Tibial artery (tissue), 4 donors: Measurements from ENCODE around the gene DCAF4.
A peak's percentile ranks its signal among the peaks of the same experiment; 100 is the strongest.

Experiments
- DNase-seq, 2 donors: peaks; one replicate each; pipeline ENCODE4 v3.0.0-alpha.2; 2019
- H3K27ac ChIP-seq, 2 donors: fragments of 200-600 bp; sonication (generic) in 1 of 2; 1 replicate in 1 of 2; 2 replicates in 1 of 2; pipeline ENCODE4 v1.5.1; 2018 to 2019; ENCODE audit warnings: mild to moderate bottlenecking in 1 of 2
- H3K27me3 ChIP-seq, 2 donors: fragments of 200-600 bp; sonication (generic) in 1 of 2; one replicate each; pipeline versions ENCODE4 v1.5.1 to v1.6.0; 2016 to 2019
- H3K36me3 ChIP-seq, 3 donors: fragments of 200-600 bp; sonication (generic) in 2 of 3; one replicate each; pipeline ENCODE4 v1.5.1; 2016 to 2019; ENCODE audit warnings: mild to moderate bottlenecking in 2 of 3
- H3K4me1 ChIP-seq, 4 donors: fragments of 200-600 bp; sonication (generic) in 2 of 4; 1 replicate in 3 of 4; 2 replicates in 1 of 4; pipeline ENCODE4 v1.5.1; 2016 to 2019
- H3K4me3 ChIP-seq, 2 donors: fragments of 200-600 bp; sonication (generic) in 1 of 2; 1 replicate in 1 of 2; 2 replicates in 1 of 2; pipeline ENCODE4 v1.5.1; 2018 to 2019; ENCODE audit warnings: mild to moderate bottlenecking in 2 of 2
- H3K9me3 ChIP-seq, 3 donors: fragments of 200-600 bp; sonication (generic) in 1 of 3; one replicate each; pipeline ENCODE4 v1.5.1; 2016 to 2019
- CTCF ChIP-seq, 2 experiments: fragments of 200-600 bp in 1 of 2; fragments of 450-650 bp in 1 of 2; IDR thresholded peaks; one replicate each; pipeline ENCODE4 v1.5.1; 2017 to 2019; ENCODE audit warnings: antibody characterized with exemption in 2 of 2, mild to moderate bottlenecking in 1 of 2, moderate library complexity in 1 of 2
- intact Hi-C: fragments of 100-400 bp; cut with DNase I; formaldehyde crosslinking; loops from one replicate; pipeline ENCODE4 v1.15.0; 2023; ENCODE audit warnings: low total_unique reads

The DCAF4 gene

GRCh38 chr14:72884386-72884785 is 41.9 kb upstream of the DCAF4 start:
- no peaks in the 10 kb centered on the region for H3K9me3 ChIP-seq
- no peak overlapping the region for H3K4me3 ChIP-seq
- H3K27me3 ChIP-seq, result no peaks in the 10 kb centered on the region
- no peaks in the 10 kb centered on the region for H3K36me3 ChIP-seq
- DNase-seq, result no peak
- no peaks in the 10 kb centered on the region for H3K4me1 ChIP-seq
- no peak overlapping the region for H3K27ac ChIP-seq
- TF ChIP-seq CTCF (IDR thresholded peaks at IDR 0.05), result no peak
- intact Hi-C loops, result no loop called here

- intact Hi-C loops, result no loop called here
- Histone ChIP-seq H3K36me3 (no peaks in the 10 kb centered on the region), H3K27me3 (no peaks in the 10 kb centered on the region), H3K4me3 (no peak overlapping the region), H3K9me3 (no peaks in the 10 kb centered on the region), H3K4me1 (peaks cover 0 to 9% (median 7%) of the 10 kb centered on the region in 4 donors), H3K27ac (no peak overlapping the region)
- no peak for TF ChIP-seq CTCF (IDR thresholded peaks at IDR 0.05)
- DNase-seq, result no peak
Measured at GRCh38 chr14:72887514-72887913, 38.8 kb upstream of the DCAF4 start.

DNA sequence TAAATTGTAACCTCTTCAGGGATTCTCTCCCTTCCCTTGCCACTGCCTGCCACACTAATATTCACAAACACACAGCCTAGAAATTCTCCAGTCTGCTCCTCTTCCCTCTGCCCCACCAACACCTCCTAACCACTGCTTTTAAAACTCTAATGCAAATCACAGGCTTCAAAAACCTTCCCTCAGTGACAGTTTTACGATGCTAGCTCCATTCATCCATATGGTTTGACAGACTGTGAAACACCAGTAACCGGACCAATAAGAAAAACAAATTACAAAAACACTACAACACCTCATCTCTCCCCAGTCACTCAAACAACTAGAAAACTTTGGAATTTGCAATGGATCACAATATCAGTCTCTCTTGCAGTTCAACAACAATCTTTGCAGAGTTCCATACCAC is 38.1 kb upstream of the DCAF4 start:
- Histone ChIP-seq H3K27ac (no peak overlapping the region), H3K27me3 (no peaks in the 10 kb centered on the region), H3K4me3 (no peak overlapping the region), H3K4me1 (peaks cover 0 to 14% (median 9%) of the 10 kb centered on the region in 4 donors), H3K9me3 (no peaks in the 10 kb centered on the region), H3K36me3 (no peaks in the 10 kb centered on the region)
- DNase-seq, result no peak
- intact Hi-C loops, result no loop called here
- no peak for TF ChIP-seq CTCF (IDR thresholded peaks at IDR 0.05)

- Histone ChIP-seq H3K4me1 (peaks cover 0 to 14% (median 9%) of the 10 kb centered on the region in 4 donors), H3K4me3 (no peak overlapping the region), H3K27me3 (no peaks in the 10 kb centered on the region)
Measured at GRCh38 chr14:72888636-72889201, 37.5 kb upstream of the DCAF4 start.

DNA sequence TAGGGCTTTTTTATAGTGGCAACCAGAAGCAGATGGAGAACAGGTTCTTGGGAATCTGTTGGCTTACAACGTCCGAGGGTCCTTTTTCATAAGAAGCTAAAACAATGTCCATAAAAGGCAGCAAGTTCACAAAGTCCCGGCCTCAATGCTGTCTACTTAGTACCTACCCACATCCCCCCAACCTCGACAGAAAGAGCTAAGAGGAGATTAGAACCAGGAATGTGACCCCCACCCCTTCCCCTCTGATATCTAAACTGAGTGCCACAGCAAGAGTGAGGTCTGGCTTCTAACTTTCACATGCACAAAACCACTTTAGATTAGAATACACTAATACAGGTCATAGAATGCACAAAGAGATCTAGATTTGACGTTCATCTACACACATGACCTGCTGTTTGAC is 36.9 kb upstream of the DCAF4 start:
- intact Hi-C loops, result no loop called here
- Histone ChIP-seq H3K27me3 (no peaks in the 10 kb centered on the region), H3K4me1 (peaks cover 0 to 14% (median 9%) of the 10 kb centered on the region in 4 donors), H3K36me3 (no peaks in the 10 kb centered on the region), H3K27ac (no peak overlapping the region), H3K9me3 (no peaks in the 10 kb centered on the region), H3K4me3 (no peak overlapping the region)
- TF ChIP-seq CTCF (IDR thresholded peaks at IDR 0.05), result no peak
- no peak for DNase-seq

More at GRCh38 chr14:72888636-72889201, 37.5 kb upstream of the DCAF4 start:
- Histone ChIP-seq H3K27ac (no peak overlapping the region), H3K36me3 (no peaks in the 10 kb centered on the region), H3K9me3 (no peaks in the 10 kb centered on the region)
- intact Hi-C loops, result no loop called here
- no peak for TF ChIP-seq CTCF (IDR thresholded peaks at IDR 0.05)
- no peak for DNase-seq

- H3K27ac ChIP-seq, result no peak overlapping the region
- no peak for DNase-seq
- H3K4me3 ChIP-seq, result peak overlapping the region; percentile 55 to 79
- TF ChIP-seq CTCF (IDR thresholded peaks at IDR 0.05), result no peak
- H3K9me3 ChIP-seq, result no peaks in the 10 kb centered on the region
- intact Hi-C loops, result no loop called here
- H3K36me3 ChIP-seq, result no peaks in the 10 kb centered on the region
- no peaks in the 10 kb centered on the region for H3K27me3 ChIP-seq
- peaks cover 0 to 23% (median 12%) of the 10 kb centered on the region in 4 donors for H3K4me1 ChIP-seq
Measured at GRCh38 chr14:72891666-72892102, 34.6 kb upstream of the DCAF4 start.
